Adrenal gland (tissue), 12 donors: Measurements from ENCODE around the gene GPX5. TPM values are rescaled to one million over a fixed set of nuclear protein-coding genes. Genes with fewer than 3 reads are reported as not detected.

Experiments
- DNase-seq, 7 donors: peaks; one replicate each; pipeline ENCODE4 v3.0.0-alpha.2; 2019 to 2020
- H3K27ac ChIP-seq, 5 donors: fragments of 200-600 bp; sonication (generic) in 4 of 5; 1 replicate in 3 of 5; 2 replicates in 2 of 5; pipeline versions ENCODE4 v1.5.1 to v1.8.0; 2016 to 2020; ENCODE audit warnings: mild to moderate bottlenecking in 1 of 5
- H3K27me3 ChIP-seq: fragments of 200-600 bp; 2 replicates; pipeline ENCODE4 v1.8.0; 2021
- H3K36me3 ChIP-seq, 2 donors: fragments of 200-600 bp; replicated peaks in 1 of 2; 1 replicate in 1 of 2; 2 replicates in 1 of 2; pipeline versions ENCODE4 v1.5.1 to v1.8.0; 2018 to 2022
- H3K4me1 ChIP-seq, 2 donors: fragments of 200-600 bp; replicated peaks in 1 of 2; 1 replicate in 1 of 2; 2 replicates in 1 of 2; pipeline versions ENCODE4 v1.5.1 to v1.8.0; 2018 to 2021
- H3K4me3 ChIP-seq, 4 donors: fragments of 200-600 bp; sonication (generic) in 3 of 4; one replicate each; pipeline ENCODE4 v1.5.1; 2016 to 2018
- H3K9me3 ChIP-seq, 3 donors: fragments of 200-600 bp; sonication (generic) in 1 of 3; replicated peaks in 1 of 3; 1 replicate in 2 of 3; 2 replicates in 1 of 3; pipeline versions ENCODE4 v1.5.1 to v1.8.0; 2016 to 2021
- CTCF ChIP-seq, 6 experiments: fragments of 450-650 bp in 4 of 6; fragments of 200-600 bp in 2 of 6; sonication (generic) in 1 of 6; IDR thresholded peaks; 1 replicate in 5 of 6; 2 replicates in 1 of 6; pipeline versions ENCODE4 v1.5.1 to v1.8.0; 2016 to 2021; ENCODE audit warnings: antibody characterized with exemption in 6 of 6, mild to moderate bottlenecking in 2 of 6, moderate library complexity in 1 of 6
- POLR2A ChIP-seq, 2 donors: fragments of 450-650 bp; IDR thresholded peaks; one replicate each; pipeline ENCODE4 v1.6.1; 2017; ENCODE audit warnings: antibody characterized with exemption in 2 of 2, mild to moderate bottlenecking in 2 of 2, moderate library complexity in 1 of 2
- WGBS, 4 donors: extraction: QIAGEN DNeasy Blood & Tissue Kit in 2 of 4; methylation state at CpG; one replicate each; pipeline versions ENCODE4 v1.1.5 to v1.1.7; 2013 to 2017; 5-methylcytosine and 5-hydroxymethylcytosine counted together
- intact Hi-C, 2 donors: fragments of 100-400 bp; cut with DNase I; formaldehyde crosslinking; loops; one replicate each; pipeline versions ENCODE4 v1.14.1 to v1.15.0; 2022 to 2023
- polyA plus RNA-seq, 3 donors: library from polyadenylated mRNA; stranded (reverse); fragments of 200-250 nt in 2 of 3; fragments of 350-450 nt in 1 of 3; fragmentation: Illumina TruSeq in 1 of 3; extraction: RNeasy Lipid Tissue Mini Kit (QIAGEN cat#74804) in 1 of 3; gene quantifications; one replicate each; pipeline ENCODE4 v1.2.3, GENCODE V29; 2013 to 2014
- total RNA-seq, 9 donors: library from RNA; depleted of rRNA in 4 of 9; stranded (reverse); fragments of >200 nt in 4 of 9; fragments of 120-200 nt in 1 of 9; fragmentation: NEBNext Ultra II Directional in 1 of 9; extraction: Animal tissue kit (Norgen Biotek cat#: 25700) in 1 of 9; gene quantifications; one replicate each; pipeline versions ENCODE4 v1.1.0 to v1.2.4, GENCODE V29; 2013 to 2023
- donor health status: healthy with polysubstance abuse.
- donor health status: Bipolar disorder and iron deficiency.
- donor health status: DM: yes; HTN: yes; CAD: no.
- donor health status: DM: no; HTN: no; CAD: no.
- donor health status: DM: no; HTN: no; CAD: no.
- donor health status: DM: yes; HTN: yes; CAD: no.

Gene GPX5
- total and polyA plus RNA-seq, 12 donors, result not detected

GRCh38 chr6:28563430-28564095 is 37.9 kb downstream of the GPX5 start:
- WGBS, 4 donors, result 53 to 60% (median 53%) methylated on average over 3 of the region's 3 CpGs
- no peaks in the 10 kb centered on the region for H3K9me3 ChIP-seq
- DNase-seq, result no peak
- TF ChIP-seq POLR2A (IDR thresholded peaks at IDR 0.05) (no peak), CTCF (IDR thresholded peaks at IDR 0.05) (no peak)
- no peaks in the 10 kb centered on the region for H3K4me1 ChIP-seq
- intact Hi-C loops, result no loop called here
- H3K4me3 ChIP-seq, result no peak overlapping the region
- no peaks in the 10 kb centered on the region for H3K36me3 ChIP-seq
- no peak overlapping the region for H3K27ac ChIP-seq
- H3K27me3 ChIP-seq, result no peaks in the 10 kb centered on the region

GRCh38 chr6:28565823-28566526 is 40.3 kb downstream of the GPX5 start:
- 54 to 61% (median 57%) methylated on average over 7 of the region's 7 CpGs for WGBS, 4 donors
- TF ChIP-seq POLR2A (IDR thresholded peaks at IDR 0.05), result no peak
- TF ChIP-seq CTCF (IDR thresholded peaks at IDR 0.05), result no peak
- intact Hi-C loops, result no loop called here

GRCh38 chr6:28566527-28567252 is 41.0 kb downstream of the GPX5 start:
- 88 to 91% (median 89%) methylated on average over 12 of the region's 12 CpGs for WGBS, 4 donors

More at GRCh38 chr6:28565823-28566526, 40.3 kb downstream of the GPX5 start:
- Histone ChIP-seq H3K36me3 (no peaks in the 10 kb centered on the region), H3K9me3 (no peaks in the 10 kb centered on the region), H3K27me3 (no peaks in the 10 kb centered on the region), H3K27ac (no peak overlapping the region), H3K4me1 (no peaks in the 10 kb centered on the region), H3K4me3 (no peak overlapping the region)
- no peak for DNase-seq

More at GRCh38 chr6:28566527-28567252, 41.0 kb downstream of the GPX5 start:
- TF ChIP-seq CTCF (IDR thresholded peaks at IDR 0.05), result no peak
- TF ChIP-seq POLR2A (IDR thresholded peaks at IDR 0.05), result no peak
- intact Hi-C loops, result no loop called here
- Histone ChIP-seq H3K36me3 (no peaks in the 10 kb centered on the region), H3K27ac (no peak overlapping the region), H3K4me1 (no peaks in the 10 kb centered on the region), H3K9me3 (no peaks in the 10 kb centered on the region), H3K4me3 (no peak overlapping the region), H3K27me3 (no peaks in the 10 kb centered on the region)
- no peak for DNase-seq
